ENCODE data around the gene B4GALNT3. TPM values are rescaled to one million over a fixed set of nuclear protein-coding genes. Genes with fewer than 3 reads are reported as not detected.

Gene B4GALNT3
- total and polyA plus RNA-seq, 2 experiments from 2014 or later: 4.4 to 13.9 TPM

GRCh38 chr12:466762-467161 is 7.0 kb downstream of the B4GALNT3 start:
- Histone ChIP-seq H3K4me3 (no peak overlapping the region), H3K9me2 (replicated peaks; ENCODE audit: insufficient read depth) (no peaks in the 10 kb centered on the region), H3K27me3 (peaks cover 10% of the 10 kb centered on the region), H3K79me2 (no peaks in the 10 kb centered on the region), H2AFZ (no peak overlapping the region), H3K36me3 (replicated peaks; ENCODE audit: insufficient read depth, low read depth) (no peaks in the 10 kb centered on the region), H3K9me3 (ENCODE audit: low read depth) (no peaks in the 10 kb centered on the region), H3K4me2 (no peak overlapping the region), H3K4me1 (ENCODE audit: insufficient read depth) (peaks cover 10% of the 10 kb centered on the region), H4K20me1 (ENCODE audit: insufficient read depth, poor library complexity, severe bottlenecking) (no peaks in the 10 kb centered on the region), H3K27ac (no peak overlapping the region)
- TF ChIP-seq EZH2 (IDR thresholded peaks at IDR 0.05; ENCODE audit: borderline replicate concordance) (no peak), EZH2phosphoT487 (IDR thresholded peaks at IDR 0.05; ENCODE audit: low read depth, severe bottlenecking, unreplicated experiment) (no peak), CTCF (IDR thresholded peaks at IDR 0.05; ENCODE audit: poor library complexity) (no peak)
- 96% methylated on average over 5 of the region's 5 CpGs for WGBS (ENCODE audit: low lambda C conversion rate, missing lambda C conversion rate)
- DNase-seq (ENCODE audit: low spot score): no peak

- H3K27ac ChIP-seq: peak overlapping the region; percentile 70
- TF ChIP-seq CTCF (IDR thresholded peaks at IDR 0.05; ENCODE audit: poor library complexity): no peak
- no peak for TF ChIP-seq EZH2 (IDR thresholded peaks at IDR 0.05; ENCODE audit: borderline replicate concordance)
- TF ChIP-seq EZH2phosphoT487 (IDR thresholded peaks at IDR 0.05; ENCODE audit: low read depth, severe bottlenecking, unreplicated experiment): no peak
Measured at GRCh38 chr12:467591-467990, 7.9 kb downstream of the B4GALNT3 start.

GRCh38 chr12:468671-469389 is 9.1 kb downstream of the B4GALNT3 start:
- no peak overlapping the region for H3K4me3 ChIP-seq
- no peak for TF ChIP-seq EZH2phosphoT487 (IDR thresholded peaks at IDR 0.05; ENCODE audit: low read depth, severe bottlenecking, unreplicated experiment)
- no peak for TF ChIP-seq EZH2 (IDR thresholded peaks at IDR 0.05; ENCODE audit: borderline replicate concordance)
- TF ChIP-seq CTCF (IDR thresholded peaks at IDR 0.05; ENCODE audit: poor library complexity): no peak
- H3K27me3 ChIP-seq: no peaks in the 10 kb centered on the region
- H4K20me1 ChIP-seq (ENCODE audit: insufficient read depth, poor library complexity, severe bottlenecking): no peaks in the 10 kb centered on the region
- DNase-seq (ENCODE audit: low spot score): peak; percentile 62
- H3K4me2 ChIP-seq: peak overlapping the region; percentile 43
- no peaks in the 10 kb centered on the region for H3K36me3 ChIP-seq (replicated peaks; ENCODE audit: insufficient read depth, low read depth)
- H3K9me2 ChIP-seq (replicated peaks; ENCODE audit: insufficient read depth): no peaks in the 10 kb centered on the region
- H3K4me1 ChIP-seq (ENCODE audit: insufficient read depth): peaks cover 10% of the 10 kb centered on the region
- H3K27ac ChIP-seq: peak overlapping the region; percentile 70
- no peaks in the 10 kb centered on the region for H3K9me3 ChIP-seq (ENCODE audit: low read depth)
- H2AFZ ChIP-seq: no peak overlapping the region
- 60% methylated on average over 10 of the region's 10 CpGs for WGBS (ENCODE audit: low lambda C conversion rate, missing lambda C conversion rate)
- no peaks in the 10 kb centered on the region for H3K79me2 ChIP-seq

More at GRCh38 chr12:467591-467990, 7.9 kb downstream of the B4GALNT3 start:
- no peak overlapping the region for H2AFZ ChIP-seq
- no peak overlapping the region for H3K4me2 ChIP-seq
- H3K36me3 ChIP-seq (replicated peaks; ENCODE audit: insufficient read depth, low read depth): no peaks in the 10 kb centered on the region
- no peak overlapping the region for H3K4me3 ChIP-seq
- H3K9me2 ChIP-seq (replicated peaks; ENCODE audit: insufficient read depth): no peaks in the 10 kb centered on the region
- no peaks in the 10 kb centered on the region for H4K20me1 ChIP-seq (ENCODE audit: insufficient read depth, poor library complexity, severe bottlenecking)
- 87% methylated on average over 6 of the region's 6 CpGs for WGBS (ENCODE audit: low lambda C conversion rate, missing lambda C conversion rate)
- no peaks in the 10 kb centered on the region for H3K79me2 ChIP-seq
- no peaks in the 10 kb centered on the region for H3K9me3 ChIP-seq (ENCODE audit: low read depth)
- peaks cover 10% of the 10 kb centered on the region for H3K4me1 ChIP-seq (ENCODE audit: insufficient read depth)
- peaks cover 3% of the 10 kb centered on the region for H3K27me3 ChIP-seq
- no peak for DNase-seq (ENCODE audit: low spot score)

All from hepatocyte (in vitro differentiated cells).